GM21576 (cell line): ENCODE measurements around the gene PTPRJ.
"Not testable (repeated sequence)": the region's sequence is repeated elsewhere in the genome, so short reads cannot be mapped to it uniquely, and the experiment has no call there.

Experiments used
- ATAC-seq: cut with Tn5 transposase; IDR thresholded peaks from one replicate; pipeline ENCODE4 v1.9.1; 2021; ENCODE audit warnings: mild to moderate bottlenecking, moderate library complexity; ENCODE audit not compliant: unreplicated experiment

The PTPRJ gene

DNA sequence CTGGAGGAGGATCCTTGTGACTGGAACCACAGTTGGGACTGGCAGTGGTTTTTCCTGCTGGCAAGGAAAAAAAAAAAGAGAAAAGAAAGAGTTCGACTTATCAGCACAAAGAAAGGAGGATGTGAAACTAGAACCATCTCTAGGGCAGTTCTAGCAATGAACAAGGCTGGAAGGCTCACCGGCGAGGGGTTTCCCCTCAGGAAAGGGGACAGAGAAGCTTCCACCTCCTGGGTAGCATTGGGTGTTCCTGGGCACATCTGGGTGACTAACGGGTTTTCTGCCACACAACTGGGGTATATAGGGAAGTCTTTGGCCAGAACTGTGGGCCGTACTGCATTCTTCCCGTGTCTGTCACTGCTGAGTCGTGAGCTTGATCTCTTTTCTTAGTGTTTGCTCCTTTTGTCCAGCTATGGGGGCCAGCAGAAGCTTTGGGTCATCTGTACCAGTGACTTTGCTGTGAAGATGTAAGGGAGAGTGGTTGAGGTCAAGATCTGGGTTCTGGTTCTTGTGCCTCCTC lies 126.9 kb downstream of the PTPRJ start:
- ATAC-seq = peak; percentile 76

DNA sequence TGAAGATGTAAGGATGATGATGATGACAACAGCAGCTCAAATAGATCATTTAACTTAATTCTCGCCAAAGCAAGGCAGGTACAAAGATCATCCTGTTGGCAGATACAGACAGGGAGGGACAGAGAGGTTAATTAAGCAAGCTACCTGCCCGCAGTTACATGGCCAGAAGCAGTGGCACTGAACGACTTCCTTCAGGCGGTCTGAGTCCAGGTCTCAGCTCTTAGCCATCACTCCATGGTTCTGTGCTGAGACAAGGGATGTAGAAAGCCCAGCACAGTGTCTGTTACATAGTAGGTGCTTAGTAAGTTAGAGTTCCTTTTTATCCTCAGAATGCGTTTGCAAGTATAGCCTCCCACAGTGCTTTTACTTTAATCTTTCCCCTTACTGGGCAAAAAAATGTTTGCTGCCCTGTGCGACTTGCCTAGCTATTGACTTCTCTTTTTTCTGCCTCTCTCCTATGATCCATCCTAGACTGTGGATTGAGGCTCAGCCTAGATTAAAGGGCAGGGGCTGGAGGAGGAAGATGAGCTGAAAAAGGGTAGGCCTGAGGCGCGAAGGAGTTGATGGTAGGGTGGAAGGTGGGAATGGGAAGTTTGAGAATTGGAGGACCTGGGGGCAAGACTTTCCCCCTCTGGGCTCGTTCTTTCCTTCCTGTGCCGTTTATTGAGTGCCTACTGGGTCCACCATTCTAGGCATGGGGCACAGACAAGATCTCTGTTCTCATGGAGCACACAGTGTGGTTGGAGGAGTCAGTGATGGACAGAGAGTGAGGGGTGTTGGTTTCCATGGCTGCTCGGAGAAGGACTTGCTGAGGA lies 128.1 kb downstream of the PTPRJ start:
- ATAC-seq = no peak

DNA sequence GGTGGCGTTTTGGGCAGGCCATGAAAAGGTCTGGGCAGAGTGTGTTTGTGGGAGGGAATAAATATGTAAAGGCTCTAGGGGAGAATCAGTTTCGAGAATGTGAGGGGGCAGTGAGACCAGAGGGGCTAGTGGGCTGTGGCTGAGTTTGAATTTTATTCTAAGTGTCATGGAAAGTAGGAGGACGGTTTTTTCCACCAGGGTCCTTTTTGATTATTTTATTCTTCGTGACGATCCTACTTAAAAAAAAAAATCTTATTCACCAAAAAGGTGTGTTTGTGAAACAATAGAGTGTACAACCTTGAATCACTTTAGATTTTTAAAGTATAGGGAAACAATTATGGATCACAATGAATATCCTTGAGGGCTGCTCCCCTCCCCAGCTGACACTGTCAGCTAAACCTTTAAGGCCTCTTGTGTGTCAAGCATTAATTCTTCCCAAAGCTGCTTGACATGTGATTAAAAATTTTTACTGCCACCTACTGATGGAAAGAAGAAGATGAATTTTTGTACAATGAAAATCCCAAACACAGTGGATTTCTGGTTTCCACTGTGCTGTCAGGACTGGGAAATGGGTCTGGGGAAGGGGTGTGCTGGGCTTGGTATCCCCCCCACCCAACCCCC lies 128.8 kb downstream of the PTPRJ start:
- ATAC-seq = no peak

DNA sequence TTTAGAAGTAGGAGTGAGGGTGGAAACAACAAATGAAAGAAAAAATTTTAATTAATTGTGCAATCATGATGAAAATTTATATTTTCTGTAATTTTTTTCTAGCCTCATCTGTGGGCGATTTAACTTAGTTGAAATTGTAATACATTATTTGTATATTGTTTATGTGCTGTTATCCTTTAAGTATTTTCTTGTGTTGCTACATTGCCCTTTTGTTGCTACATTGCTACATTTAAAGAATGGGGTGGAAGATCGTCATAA lies 130.1 kb downstream of the PTPRJ start:
- ATAC-seq = no peak

DNA sequence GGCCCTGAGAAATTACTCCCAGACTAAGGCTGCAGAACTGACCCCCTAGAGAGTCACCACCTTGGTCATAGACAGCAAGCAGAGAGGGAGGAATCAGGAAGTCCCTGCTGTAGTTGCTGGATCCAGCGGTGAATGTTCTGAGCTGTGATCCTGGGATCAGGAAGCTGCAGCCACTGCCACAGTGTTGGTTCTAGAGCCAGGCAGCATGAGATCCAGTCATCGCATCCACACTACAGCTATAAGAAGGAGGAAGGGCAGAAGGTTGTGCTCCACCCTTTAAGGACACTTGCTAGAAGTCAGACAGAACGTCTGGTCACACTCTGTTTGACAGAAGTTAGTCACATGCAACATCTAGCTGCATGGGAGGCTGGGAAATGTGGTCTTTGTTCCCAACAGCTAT lies 131.5 kb downstream of the PTPRJ start:
- ATAC-seq = no peak

DNA sequence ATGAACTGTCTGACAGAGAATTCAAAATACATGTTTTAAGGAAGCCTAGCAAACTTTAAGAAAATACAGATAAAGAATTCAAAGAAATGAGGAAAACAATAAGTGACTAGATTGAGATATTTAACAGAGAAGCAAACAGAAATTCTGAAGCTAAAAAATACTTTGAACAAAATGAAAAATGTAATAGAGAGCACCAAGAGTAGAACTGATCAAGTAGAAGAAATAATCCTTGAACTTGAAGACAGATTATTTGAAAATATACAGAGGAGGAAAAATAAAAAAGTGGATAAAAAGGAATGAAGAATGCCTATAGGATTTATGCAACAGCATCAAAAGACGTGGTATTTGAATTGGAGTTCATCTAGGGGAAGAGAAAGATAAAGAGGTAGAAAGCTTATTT lies 134.4 kb downstream of the PTPRJ start:
- ATAC-seq = no peak

DNA sequence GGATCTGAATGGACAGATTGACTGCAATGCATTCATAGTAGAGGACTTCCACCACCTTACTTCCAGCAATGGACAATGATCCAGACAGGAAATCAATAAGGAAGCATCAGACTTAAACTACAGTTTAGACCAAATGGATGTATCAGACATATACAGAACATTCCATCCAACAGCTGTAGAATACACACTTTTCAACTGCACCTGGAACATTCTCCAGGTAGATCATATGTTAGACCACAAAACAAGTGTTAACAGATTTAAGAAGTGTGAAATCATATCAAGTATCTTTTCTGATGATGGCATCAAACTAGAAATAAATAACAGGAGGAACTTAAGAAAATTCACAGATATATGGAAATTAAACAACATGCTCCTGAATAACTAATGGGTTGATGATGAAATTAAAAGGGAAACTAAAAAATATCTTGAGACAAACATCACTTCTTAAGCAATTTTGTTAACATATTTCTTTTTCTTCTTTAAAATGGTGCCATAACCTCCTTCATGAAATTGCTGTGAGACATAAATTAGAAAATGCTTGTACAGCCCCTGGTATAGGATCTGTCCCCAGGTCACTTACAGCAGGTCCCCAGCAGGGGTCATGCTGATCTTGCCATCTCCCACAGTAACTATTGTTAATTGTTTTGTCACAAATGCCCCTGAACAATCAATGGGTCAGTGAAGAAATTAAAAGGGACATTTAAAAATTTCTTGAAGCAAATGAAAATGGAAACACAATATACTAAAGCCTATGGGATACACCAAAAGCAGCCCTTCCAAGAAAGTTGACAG lies 136.3 kb downstream of the PTPRJ start:
- no peak for ATAC-seq

DNA sequence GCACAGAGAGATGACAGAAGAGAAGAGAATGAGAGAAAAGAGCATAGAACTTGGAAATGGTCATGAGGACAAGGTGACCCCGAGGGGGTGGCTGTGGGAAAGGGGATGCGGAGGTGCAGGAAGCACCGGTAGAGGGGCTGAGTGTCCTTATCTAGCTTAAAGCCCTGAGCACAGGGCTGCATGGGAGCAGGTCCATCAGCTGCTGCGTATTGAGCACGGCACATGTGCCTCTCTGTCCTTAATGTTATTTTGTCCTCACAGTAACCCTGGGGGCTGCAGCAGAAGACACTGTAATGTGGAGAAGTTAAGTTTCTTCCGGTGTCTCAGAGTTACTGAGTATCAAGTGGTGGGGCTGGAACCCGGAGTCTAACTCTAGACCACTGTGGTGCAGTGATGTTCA lies 141.9 kb downstream of the PTPRJ start:
- ATAC-seq = no peak

DNA sequence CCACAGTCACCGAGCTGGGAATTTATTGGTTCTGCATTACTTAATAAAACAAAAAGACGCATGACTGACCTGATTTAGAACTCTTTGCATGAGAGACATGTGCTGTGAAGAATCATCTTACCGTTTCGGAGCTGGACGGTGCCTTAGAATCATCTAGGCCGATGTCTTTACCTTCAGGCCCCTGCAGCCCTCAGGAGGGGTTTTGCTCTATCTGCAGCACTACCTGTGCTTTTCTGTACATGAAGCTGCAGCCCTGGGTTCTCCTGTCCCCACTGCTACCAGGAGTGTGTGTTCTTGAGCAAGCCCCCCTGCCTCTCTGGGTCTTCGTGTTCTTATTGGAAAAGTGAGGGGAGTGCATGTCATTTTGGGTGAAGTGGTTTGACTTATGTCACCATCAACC lies 142.3 kb downstream of the PTPRJ start:
- no peak for ATAC-seq

DNA sequence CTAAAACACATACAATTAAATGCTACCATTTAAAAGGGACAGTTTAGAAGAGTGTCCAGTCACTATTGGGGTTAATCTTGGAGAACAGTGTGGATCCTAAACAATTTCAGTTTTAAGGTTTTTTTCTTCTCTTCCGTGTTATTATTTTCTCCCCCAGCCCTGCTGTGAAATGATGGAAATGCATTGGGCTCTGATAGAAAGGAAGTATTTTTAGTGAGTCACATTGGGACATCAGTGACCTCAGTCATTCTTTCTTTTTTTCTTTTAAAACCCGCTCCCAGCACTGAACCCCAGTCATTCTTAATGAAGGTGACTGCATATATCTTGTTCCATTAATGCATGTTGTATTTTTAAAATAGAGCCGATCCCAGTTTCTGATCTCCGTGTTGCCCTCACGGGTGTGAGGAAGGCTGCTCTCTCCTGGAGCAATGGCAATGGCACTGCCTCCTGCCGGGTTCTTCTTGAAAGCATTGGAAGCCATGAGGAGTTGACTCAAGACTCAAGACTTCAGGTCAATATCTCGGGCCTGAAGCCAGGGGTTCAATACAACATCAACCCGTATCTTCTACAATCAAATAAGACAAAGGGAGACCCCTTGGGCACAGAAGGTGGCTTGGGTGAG lies 143.0 kb downstream of the PTPRJ start:
- no peak for ATAC-seq

DNA sequence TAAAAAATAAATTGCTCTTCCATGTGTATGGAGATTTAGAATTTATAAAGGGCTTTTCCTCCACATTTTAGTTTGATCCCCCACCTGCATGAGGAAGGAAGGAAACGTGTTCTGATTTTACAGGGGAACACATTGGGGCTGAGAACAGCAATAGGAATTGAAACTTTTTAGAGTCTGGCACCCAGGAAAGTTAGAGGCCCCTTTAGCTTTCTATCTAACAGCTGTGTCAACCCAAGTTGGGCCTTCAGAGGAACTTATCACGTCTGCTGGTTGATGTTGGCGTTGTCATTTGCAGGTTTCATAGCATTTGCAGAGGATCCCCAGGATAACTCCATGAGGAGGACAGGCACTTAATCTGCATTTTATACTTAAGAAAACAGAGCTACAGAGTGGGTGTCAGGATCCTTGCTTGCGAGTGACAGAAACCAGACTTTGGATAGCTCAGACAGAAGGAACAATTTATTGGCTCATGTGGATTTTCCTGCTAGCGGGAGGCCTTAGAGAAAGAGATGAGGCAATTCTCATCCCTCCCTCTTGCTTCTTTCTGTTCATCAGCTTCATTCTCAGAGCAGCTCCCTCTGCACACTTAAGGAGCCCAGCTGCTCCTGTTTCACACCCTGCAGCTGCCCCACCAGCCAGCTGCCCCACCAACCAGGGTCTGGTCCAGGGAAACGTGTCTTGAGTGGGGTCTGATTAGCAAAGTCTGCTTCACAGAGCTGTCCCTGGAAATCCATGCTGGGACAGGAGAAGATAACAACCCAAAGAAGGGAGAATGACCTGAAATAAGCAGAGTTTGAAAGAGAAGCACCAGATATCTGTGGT lies 143.8 kb downstream of the PTPRJ start:
- ATAC-seq = no peak

DNA sequence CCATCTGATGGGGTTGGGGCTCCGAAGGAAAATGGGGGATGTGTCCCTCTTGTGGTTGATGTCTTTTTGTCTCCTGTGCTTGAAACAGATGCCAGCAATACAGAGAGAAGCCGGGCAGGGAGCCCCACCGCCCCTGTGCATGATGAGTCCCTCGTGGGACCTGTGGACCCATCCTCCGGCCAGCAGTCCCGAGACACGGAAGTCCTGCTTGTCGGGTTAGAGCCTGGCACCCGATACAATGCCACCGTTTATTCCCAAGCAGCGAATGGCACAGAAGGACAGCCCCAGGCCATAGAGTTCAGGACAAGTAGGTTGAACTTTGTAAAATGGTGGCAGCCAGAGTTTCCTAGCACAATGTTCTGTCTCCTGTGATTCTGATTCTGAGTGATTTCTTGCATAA lies 144.5 kb downstream of the PTPRJ start:
- no peak for ATAC-seq

DNA sequence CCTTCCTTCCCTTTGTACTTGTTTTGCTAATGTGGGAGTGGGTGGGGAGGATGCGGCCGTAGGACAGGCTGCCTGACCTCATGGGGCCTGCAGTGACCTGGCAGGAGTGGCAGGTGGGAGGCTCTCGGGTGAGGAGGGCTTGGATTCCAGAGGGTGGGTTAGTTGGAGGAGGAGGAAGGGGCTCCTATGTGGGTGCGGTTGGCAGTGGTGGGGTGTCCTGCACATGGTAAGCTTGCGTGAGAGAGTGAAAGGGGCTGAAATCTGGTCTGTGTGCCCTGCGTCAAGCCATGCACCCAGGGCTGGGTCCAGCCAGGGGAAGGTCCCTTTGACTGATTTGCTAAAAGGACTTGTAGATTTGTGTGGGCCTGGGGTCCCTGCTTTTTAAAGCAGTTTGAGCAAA lies 145.5 kb downstream of the PTPRJ start:
- no peak for ATAC-seq

DNA sequence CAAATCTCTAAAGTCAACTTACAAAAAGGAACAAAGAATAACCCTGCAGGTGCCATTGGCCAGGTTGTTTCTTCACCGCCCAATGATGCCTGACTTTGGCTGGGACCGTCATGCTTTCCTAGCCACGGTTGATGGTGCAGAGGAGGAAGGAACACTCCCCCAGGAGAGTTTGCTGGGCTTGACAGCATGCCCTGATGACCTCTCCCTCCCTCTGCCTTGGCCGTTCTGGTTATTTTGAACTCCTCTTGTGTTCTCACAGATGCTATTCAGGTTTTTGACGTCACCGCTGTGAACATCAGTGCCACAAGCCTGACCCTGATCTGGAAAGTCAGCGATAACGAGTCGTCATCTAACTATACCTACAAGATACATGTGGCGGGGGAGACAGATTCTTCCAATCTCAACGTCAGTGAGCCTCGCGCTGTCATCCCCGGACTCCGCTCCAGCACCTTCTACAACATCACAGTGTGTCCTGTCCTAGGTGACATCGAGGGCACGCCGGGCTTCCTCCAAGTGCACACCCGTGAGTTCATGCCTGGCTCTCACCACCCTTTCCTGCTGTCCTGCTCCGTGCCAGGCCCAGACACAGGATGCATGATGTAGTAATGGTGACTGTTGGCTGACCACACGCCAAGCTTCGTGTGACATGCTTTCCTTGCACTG lies 147.3 kb downstream of the PTPRJ start:
- no peak for ATAC-seq

DNA sequence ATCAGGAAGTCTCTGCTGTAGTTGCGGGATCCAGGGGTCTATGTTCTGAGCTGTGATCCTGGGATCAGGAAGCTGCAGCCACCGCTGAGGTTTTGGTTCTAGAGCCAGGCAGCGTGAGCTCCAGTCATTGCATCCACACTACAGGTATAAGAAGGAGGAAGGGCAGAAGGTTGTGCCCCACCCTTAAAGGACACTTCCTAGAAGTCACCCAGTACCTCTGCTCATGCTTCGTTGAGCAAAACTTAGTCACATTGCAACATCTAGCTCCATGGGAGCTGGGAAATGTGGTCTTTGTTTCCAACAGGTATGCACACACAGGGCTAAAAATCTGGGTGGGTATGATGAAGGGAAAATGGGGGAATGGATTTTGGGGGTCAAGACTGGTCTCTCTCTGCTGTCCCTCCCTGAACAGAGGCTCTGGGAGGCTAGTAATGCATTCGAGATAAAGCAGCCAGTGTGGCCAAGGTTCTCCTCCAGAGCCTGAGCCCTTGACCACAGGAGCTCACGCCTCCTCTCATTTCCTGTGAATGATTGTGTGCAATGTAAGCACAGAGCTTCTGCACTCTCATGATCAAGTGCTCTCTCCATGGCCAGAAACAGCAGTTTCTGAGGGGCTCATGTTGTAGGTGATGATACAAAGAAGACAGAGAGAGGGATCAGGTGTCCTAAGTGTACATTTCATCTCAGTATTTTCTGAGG lies 149.5 kb downstream of the PTPRJ start:
- no peak for ATAC-seq

DNA sequence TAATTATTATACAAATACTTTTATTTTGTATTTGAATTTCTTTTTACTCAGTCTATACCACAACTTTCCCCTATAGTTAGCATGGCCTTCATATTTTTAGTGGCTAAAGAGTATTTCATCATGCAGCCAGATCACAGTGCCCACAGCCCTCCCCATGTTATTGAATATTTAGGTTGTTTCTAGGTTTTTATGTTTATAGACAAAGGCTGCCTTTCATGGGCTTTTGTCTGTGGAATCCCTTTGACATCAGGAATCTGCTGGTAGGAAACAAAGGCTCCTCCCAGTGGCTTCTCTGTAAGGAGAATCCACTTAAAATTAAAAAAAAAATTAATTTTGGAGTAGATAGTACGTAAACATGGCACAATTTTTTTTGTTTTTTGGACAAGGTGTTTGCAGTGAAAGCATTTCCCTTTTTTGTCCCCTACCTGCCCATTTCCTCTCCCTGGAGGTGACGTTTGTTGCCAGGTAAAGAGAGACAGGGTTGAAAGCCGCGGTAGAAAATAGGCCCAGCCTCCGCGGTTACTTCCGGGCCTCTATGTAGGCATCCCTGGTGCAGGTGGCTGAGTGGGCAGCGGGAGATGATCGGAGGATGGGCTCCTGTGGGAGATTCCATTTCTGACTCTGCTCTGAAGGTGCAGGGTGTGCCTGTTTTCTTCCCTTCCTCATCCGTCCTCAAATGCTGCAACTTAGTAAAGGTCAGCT lies 154.0 kb downstream of the PTPRJ start:
- ATAC-seq = no peak

DNA sequence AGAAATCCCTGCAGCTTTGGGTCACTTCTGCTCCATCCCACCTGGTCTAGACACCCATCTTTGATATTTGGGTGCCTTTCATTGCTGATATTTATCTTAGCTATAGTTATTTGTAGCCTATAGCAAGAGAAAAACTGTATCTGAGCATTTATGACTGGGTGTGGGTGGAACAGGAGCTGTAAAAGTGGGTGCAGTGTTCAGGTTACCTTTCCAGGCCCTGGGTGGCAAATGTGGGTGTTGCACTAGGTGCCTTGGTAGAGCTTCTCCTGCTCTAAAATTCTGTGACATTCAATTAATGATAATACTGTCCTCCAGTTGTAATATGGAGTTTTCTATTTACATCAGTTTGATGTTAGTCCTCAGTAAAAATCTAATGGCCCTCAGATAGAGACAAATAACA lies 157.9 kb downstream of the PTPRJ start:
- ATAC-seq = no peak

DNA sequence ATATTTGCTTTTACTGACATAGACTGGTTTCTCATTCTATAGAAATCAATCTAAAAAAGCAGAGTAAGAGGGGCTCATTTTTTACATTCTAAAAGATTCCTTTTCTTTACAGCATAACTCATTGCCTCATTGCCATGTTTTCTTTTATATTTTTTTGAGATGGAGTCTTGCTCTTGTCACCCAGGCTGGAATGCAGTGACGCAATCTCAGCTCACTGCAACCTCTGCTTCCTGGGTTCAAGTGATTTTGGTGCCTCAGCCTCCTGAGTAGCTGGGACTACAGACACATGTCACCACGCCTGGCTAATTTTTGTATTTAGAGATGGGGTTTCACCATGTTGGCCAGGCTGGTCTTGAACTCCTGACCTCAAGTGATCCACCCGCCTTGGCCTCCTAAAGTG lies 159.5 kb downstream of the PTPRJ start:
- ATAC-seq = not testable (repeated sequence)
